Measurements from ENCODE around the gene FBXO47.
"Not testable (repeated sequence)": the region's sequence is repeated elsewhere in the genome, so short reads cannot be mapped to it uniquely, and the experiment has no call there.

The FBXO47 gene

DNA sequence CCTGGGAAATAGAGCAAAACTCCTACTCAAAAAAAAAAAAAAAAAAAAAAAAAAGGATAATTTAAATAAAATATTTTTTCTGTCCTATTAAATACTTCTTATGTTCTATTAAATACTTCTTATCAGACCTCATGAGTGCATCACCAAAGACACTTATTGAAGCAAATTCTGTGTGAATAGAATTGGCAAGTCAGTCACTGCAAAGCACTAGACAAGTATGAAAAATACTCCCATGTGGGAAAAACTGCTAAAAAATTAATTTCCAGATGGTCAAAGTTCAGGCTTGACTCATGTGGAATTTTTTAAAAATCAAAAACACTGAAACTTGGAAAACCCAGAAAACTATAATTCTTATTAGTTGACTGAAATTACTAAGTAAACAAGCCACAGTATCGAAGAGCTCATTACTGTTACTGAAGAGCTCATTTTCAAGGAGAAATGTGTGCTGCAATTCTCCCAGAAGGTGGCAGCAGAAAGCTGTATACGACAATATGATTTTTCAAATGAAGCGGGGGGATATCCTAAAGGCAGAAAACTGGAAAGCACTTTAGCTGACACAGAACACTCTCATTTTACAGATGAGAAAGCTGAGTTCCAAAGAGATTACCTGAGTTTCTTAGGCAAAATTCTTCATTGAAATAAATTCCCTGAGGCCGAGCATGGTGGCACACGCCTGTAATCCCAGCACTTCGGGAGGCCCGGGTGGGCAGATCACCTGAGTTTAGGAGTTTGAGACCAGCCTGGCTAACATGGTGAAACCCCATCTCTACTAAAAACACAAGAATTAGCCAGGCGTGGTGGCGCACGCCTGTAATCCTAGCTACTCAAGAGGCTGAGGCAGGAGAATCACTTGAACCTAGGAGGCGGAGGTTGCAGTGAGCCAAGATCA is 15.9 kb upstream of the FBXO47 start:
- DNase-seq = peak in 31 of 42 donors; percentile 12 to 75 (median 44)
- intact Hi-C loops (cut with DNase I) = loop anchor here (5.0 to 10.0 kb wide), 2 partner anchors 169 to 262 kb away; partner anchors contain the start of gene PLXDC1

DNA sequence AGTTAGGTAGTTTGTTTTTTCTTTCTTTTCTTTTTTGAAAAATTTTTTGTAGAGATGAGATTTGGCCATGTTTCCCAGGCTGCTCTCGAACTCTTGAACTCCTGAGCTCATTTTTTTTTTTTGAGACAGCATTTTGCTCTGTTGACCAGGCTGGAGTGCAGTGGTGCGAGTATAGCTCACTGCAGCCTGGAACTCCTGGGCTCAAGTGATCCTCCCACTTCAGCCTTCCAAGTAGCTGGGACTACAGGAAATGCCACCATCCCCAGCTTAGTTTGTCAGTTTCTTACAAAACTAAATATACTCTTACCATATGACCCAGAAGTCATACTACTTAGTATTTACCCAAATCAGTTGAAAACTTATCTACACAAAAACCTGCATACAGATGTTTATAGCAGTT is 14.4 kb upstream of the FBXO47 start:
- no peak for DNase-seq
- intact Hi-C loops (cut with DNase I) = loop anchor here (5.0 to 10.0 kb wide), 2 partner anchors 171 to 263 kb away; partner anchors contain the start of gene PLXDC1

DNA sequence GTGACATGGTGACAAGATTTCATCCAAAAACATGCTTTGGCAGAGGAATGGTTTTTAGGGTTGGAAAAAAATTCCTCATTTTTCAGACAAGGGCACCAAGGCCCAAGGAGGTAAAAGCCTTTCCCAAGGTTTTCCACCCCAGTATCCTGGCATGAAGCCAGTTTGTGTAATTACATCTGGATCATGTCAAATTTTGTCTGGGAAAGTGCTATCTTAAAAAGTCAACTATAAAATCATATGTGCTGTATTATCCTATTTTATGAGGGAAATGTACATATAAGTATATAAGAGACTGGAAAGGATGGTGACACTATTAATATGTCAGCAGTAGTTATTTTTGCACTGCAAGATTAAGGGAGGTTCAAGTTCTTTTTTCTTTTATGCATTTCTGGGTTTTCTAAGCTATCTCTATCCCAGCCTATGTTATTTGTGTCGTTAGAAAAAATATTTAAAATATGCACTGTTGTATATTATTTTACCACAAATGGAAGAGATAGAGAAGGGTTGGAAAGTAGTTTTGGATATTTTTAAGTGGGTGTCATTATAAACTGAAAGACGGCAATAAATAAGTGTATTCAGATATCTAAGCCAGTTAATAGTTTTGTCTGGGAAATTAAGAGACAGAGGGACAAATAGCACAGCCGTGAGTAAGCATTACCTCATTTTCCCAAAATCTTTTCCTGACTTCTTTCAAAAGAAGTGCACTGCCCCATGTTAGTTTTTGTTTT is 13.5 kb upstream of the FBXO47 start:
- DNase-seq = no peak
- intact Hi-C loops (cut with DNase I) = loop anchor here (5.0 to 10.0 kb wide), 2 partner anchors 172 to 264 kb away; partner anchors contain the start of gene PLXDC1

DNA sequence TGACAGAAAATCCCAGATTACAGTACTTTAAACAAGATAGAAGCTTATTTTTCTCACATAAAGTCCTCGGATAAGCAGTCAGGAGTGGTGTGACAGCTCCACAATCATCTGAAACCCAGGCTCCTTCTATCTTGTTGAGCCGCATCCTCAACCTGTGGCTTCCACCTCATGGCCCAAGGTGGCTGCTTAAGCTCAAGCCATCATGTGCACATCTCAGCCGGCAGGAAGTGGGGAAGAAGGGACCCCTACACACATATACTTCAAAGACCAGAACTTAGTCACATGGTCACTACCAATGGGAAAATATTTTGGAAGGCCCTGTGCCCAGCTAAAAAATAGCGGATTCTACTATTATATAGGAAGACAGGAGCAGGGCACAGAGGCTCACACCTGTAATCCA is 11.0 kb upstream of the FBXO47 start:
- DNase-seq = no peak
- intact Hi-C loops (cut with DNase I) = no loop called here

DNA sequence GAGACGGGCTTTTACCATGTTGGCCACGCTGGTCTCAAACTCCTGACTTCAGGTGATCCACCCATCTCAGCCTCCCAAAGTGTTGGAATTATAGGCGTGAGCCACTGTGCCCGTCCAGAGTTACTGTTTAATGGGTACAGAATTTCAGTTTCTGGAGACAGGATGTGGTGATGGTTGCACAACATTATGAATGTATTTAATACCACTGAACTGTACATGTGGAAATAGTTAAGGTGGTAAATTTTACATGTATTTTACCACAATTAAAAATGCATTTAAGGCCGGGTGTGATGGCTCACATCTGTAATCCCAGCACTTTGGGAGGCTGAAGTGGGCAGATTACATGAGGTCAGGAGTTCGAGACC is 9.0 kb upstream of the FBXO47 start:
- not testable (repeated sequence) for DNase-seq

DNA sequence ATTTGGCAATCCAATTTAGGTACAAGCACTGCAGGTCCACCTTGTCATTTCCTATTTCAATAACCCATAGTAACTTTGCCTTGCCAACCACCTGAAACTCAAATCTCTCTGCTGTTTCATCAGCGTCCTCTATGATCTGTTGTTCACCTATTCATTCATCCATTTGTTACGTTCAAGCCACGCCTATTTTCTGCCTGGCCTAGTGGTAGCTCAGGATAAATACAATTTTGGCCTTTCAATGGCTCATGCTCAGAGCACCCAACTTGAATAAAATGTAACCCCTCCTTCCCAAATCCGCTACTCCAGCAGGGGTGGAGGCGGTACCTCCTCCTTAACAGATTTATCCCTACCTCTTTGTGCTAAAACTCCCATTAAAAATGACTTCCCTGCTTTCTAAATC is 3.6 kb upstream of the FBXO47 start:
- intact Hi-C loops (cut with DNase I) = no loop called here
- DNase-seq = peak in 1 of 42 donors; percentile 24

More for the DNA sequence above, 9.0 kb upstream of the FBXO47 start:
- intact Hi-C loops (cut with DNase I) = not testable (repeated sequence)

DNA sequence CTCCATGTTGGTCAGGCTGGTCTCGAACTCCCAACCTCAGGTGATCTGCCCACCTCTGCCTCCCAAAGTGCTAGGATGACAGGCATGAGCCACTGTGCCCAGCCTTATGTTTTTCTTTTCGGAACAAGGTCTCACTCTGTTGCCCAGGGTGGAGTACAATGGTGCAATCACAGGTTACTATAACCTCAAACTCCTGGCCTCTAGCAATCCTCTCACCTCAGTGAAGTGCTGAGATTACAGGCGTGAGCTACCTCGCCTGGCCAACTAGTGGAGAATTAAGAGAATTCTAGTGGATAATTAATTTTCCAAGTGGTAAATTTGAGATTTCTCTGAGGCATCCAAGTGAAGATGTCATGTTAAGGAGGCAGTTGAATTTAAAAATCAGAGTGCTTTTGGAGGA is 2.9 kb upstream of the FBXO47 start:
- intact Hi-C loops (cut with DNase I) = no loop called here
- no peak for DNase-seq

DNA sequence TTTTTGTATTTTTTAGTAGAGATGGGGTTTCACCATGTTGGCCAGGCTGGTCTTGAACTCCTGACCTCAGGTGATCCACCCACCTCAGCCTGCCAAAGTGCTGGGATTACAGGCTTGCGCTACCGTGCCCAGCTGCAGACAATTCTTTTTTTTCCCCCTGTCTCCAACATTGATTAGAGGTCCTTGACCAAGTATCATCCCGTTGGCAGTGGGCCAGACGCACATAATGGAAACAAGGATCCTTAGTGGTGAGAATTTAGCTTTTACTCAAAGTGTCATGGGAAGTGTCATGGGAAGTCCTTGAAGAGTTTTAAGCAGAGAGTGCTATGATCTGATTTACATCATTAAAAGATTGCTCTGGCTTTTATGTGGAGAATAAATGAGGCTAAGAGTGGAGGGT is 2.1 kb upstream of the FBXO47 start:
- DNase-seq = no peak
- intact Hi-C loops (cut with DNase I) = no loop called here

DNA sequence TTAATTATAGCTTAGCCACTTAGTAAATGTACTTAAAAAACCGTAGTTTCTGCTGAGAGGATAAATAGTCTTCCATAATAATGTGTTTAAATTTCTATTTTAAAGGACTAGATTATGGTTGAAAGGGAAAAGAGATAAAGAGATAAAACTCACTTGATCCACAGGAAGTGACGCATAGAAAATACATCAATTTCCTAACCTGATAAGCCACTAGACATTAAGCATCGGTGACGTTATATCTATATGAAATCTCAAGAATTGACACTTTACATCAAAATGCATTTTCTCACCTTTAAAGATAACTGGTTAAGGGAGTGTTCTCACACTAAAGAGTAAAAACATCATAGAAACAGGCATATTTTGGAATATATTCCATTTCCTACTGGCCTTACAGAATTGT is 5.8 kb downstream of the FBXO47 start:
- no peak for DNase-seq
- intact Hi-C loops (cut with DNase I) = no loop called here

DNA sequence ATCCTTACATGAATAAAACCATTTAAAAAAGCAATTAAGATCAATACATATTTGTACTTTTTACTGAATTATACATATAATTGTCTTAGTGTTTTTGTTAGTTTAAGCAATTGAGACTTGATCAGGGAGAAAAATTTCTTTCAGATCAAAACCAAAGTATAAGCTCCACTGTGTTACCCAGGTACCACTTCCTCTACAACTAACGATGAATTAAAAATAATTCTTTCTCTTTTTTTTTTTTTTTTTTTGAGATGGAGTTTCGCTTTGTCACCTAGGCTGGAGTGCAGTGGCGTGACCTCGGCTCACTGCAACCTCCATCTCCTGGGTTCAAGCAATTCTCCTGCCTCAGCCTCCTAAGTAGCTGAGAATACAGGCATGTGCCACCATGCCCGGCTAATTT is 6.8 kb downstream of the FBXO47 start:
- DNase-seq = no peak
- intact Hi-C loops (cut with DNase I) = no loop called here

DNA sequence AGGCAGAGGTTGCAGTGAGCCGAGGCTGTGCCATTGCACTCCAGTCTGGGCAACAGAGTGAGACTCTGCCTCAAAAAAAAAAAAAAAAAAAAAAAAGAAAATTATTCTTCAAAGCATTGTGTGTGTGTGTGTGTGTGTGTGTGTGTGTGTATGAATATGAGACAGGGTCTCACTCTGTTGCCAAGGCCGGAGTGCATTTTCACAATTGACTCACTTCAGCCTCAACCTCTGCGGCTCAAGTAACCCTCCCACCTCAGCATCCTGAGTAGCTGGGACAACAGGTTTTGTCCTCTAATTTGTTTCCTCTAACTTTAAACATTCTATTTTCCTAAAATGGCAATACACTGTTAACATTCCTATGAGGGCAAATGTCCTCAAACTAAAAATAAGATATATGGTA is 7.7 kb downstream of the FBXO47 start:
- DNase-seq = no peak
- intact Hi-C loops (cut with DNase I) = no loop called here

DNA sequence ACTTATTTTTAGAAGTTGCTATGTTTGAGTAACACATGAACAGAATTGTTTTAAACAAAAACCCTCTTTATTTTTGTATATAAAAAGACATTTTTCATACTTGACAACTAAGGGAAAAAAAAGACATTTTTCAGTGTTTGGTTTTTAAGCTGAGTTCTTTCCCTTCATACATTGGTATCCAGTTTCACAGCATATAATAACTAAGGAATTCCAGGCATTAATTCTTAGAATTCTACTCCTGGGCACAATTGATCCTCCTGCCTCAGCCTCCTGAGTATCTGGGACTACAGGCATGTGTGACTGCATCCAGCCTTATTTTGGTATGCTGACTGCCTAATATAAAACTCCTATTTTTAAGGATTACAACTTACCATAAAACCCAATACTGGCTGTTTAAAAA is 8.4 kb downstream of the FBXO47 start:
- DNase-seq = no peak
- intact Hi-C loops (cut with DNase I) = no loop called here

DNA sequence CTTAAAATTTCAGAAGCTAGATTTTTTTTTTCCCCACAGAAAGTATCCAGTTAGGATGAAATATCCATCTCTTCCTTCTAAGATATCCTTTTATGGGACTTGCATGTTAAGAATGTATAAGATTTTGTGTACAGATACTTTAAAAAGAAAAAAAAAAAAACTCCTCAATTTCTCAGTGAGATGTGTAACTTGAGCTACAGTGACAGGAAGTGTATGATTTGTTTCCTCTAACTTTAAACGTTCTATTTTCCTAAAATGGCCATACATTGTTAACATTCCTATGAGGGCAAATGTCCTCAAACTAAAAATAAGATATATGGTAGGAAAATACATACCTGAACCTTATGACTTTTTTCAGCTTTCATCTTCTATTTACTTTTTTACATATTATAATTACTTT is 8.9 kb downstream of the FBXO47 start:
- intact Hi-C loops (cut with DNase I) = no loop called here
- DNase-seq = no peak

DNA sequence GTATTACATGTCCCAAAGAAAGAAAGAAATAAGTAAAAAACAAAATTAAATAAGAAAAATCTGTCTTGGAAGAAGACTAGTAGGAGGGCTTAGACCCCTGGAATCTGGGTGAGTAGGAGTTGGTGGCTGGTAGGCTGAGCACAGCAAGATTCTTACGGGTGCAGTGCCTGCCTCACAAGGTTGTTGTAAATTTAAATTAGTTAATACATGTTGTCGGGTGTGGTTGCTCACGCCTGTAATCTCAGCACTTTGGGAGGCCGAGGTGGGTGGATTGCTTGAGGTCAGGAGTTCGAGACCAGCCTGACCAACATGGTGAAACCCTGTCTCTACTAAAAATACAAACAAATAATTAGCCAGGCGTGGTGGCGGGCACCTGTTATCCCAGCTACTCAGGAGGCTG is 13.4 kb downstream of the FBXO47 start:
- intact Hi-C loops (cut with DNase I); DNase-seq: not testable (repeated sequence)

DNA sequence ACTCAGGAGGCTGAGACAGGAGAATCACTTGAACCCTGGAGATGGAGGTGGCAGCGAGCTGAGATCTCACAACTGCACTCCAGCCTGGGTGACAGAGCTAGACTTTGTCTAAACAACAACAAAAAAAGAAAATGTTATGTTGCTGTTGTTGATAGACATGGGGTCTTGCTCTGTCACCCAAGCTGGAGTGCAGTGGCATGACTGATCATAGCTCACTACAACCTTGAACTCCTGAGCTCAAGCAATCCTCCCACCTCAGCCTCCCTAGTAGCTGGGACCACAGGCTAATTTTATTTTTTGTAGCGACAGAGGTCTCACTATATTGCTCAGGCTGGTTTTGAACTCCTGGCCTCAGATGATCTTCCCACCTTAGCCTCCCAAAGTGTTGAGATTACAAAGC is 20.0 kb downstream of the FBXO47 start:
- intact Hi-C loops (cut with DNase I) = no loop called here
- DNase-seq = no peak

DNA sequence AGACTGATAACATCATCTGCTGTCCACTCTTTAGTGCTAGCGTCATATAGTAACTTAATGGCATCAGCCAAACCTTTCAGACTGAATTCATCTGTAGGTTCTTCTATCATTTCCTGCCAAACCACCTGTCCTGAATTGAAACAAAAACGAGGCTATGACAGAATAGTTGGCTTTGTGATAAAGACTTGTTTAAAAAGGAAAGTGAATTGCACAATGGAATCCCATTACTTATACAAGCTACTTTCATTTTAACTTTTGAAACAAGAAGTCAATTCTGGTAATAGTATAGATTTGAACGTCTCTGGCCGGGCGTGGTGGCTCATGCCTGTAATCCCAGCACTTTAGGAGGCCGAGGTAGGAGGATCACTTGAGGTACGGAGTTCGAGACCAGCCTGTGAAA is 23.6 kb downstream of the FBXO47 start:
- intact Hi-C loops (cut with DNase I) = no loop called here

DNA sequence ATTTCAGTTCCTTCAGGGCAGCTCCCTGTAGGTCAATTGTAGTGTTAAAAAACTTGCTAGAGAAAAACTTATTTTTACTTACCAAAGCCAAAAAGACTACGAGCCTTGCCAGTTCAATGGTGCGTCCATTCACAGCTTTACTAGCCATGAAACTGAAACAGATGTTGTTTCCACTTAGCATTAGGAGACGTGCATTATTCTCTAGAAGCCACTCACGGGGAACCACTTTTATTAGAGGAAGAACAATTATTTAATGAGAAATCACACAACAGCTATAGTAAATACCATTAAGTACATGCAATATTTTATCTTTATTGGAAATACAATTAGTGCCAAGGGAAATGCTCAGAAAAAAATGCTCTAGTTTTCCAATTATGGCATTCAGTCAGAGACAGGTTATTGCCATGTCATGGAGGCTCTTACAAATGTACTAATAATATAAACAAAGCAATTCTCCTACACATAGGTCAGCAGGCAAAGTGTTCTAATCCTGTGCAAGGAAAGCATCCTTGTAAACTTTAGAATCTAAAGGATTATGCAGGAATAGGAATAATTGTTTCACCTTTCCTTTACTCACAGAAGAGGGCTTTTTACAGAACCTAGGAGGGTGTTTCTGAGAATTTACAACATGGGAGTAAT is 24.4 kb downstream of the FBXO47 start:
- DNase-seq = no peak
- intact Hi-C loops (cut with DNase I) = no loop called here

More for the DNA sequence above, 23.6 kb downstream of the FBXO47 start:
- no peak for DNase-seq

DNA sequence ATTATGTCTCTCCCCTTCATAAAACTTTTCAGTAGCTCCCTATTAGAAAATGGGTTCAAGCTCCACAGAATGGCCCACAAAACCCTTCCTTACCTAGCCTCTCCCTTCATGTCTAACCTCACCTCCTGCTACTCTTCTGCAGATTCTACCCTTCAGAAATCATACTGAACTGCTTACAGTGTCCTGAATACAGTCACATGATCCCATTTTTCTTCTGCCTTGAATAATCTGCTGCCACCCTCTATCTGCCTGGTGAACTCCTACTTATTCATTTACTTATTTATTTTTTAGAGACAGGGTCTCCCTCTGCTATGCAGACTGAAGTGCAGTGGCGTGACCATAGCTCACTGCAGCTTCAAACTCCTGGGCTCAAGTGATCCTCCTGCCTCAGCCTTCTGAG is 26.8 kb downstream of the FBXO47 start:
- DNase-seq = no peak
- intact Hi-C loops (cut with DNase I) = no loop called here

DNA sequence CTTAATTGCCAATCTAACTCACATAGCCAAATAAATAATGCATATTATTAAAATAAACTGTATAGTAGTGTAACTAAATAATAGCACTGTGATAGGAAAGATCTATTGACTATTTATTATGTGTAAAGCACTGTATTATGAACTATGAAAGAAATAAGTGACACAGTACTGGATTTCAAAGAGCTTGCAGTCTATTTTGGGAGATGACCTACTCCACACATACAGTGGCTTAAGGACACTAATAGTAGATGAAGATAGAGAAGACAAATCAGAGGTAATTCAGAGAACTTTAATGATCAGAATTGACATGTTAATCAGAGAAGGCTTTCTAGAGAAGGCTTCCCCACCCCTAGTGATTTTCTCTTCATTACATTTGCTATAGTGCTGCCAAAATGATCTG is 27.2 kb downstream of the FBXO47 start:
- intact Hi-C loops (cut with DNase I) = no loop called here

DNA sequence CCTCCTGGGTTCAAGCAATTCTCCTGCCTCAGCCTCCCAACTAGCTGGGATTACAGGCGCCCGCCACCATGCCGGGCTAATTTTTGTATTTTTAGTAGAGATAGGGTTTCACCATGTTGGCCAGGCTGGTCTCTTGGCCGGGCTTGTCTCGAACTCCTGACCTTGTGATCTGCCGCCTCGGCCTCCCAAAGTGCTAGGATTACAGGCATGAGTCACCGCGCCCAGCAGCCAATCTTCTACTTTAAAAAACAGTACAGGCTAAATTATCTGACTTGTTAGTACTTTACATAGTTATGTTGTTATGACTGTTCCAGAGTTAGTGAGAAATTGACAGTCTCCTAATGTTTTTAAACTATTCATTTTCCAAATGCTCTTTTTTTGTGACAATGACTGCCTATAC is 33.2 kb downstream of the FBXO47 start:
- peak in 1 of 42 donors; percentile 18 for DNase-seq
- intact Hi-C loops (cut with DNase I) = not testable (repeated sequence)

More for the DNA sequence above, 27.2 kb downstream of the FBXO47 start:
- DNase-seq = no peak
